ENCODE results near the gene MTPN. TPM values are rescaled to one million over a fixed set of nuclear protein-coding genes. Genes with fewer than 3 reads are reported as not detected.

Gene MTPN
- total and polyA plus RNA-seq, 8 donors = 33.2 to 99.3 (median 59.4) TPM

GRCh38 chr7:135877805-135878204 lies 99.4 kb downstream of the MTPN start:
- Histone ChIP-seq H3K9me3 (no peaks in the 10 kb centered on the region), H3K27me3 (no peaks in the 10 kb centered on the region), H3K4me3 (no peak overlapping the region), H3K4me1 (no peaks in the 10 kb centered on the region), H3K36me3 (no peaks in the 10 kb centered on the region), H3K27ac (no peak overlapping the region)
- intact Hi-C loops (cut with DNase I; ENCODE audit: low total_unique reads) = no loop called here
- 33 to 64% (median 47%) methylated on average over 5 of the region's 5 CpGs for WGBS, 5 donors
- TF ChIP-seq POLR2AphosphoS5 (IDR thresholded peaks at IDR 0.05) = no peak
- no peak for TF ChIP-seq EP300 (IDR thresholded peaks at IDR 0.05)
- TF ChIP-seq CTCF (IDR thresholded peaks at IDR 0.05) = no peak
- no peak for TF ChIP-seq POLR2A (IDR thresholded peaks at IDR 0.05)
- DNase-seq = peak in 1 of 2 donors; percentile 47

Small RNA genes within 50 kb of the gene (small RNA-seq; reads per million reads assigned to genes)
- 0 reads per million in 4 donors for gene RNU6-223P

Other genes starting within 250 kb of the MTPN start
- gene SLC13A4, start 249.2 kb downstream of the MTPN start, total RNA-seq = not detected
- gene SLC13A4, start 249.2 kb downstream of the MTPN start, polyA plus RNA-seq = 1 to 10 TPM in 2 of 3 donors, under 1 TPM in 1; 0.31 to 1.7 (median 1.6) TPM
- gene FAM180A, start 228.5 kb downstream of the MTPN start, total RNA-seq = 1 to 10 TPM in 1 of 5 donors, not detected in 4; 5.8 TPM
- 1 to 10 TPM in 1 of 3 donors, under 1 TPM in 2; 0.08 to 2.1 (median 0.75) TPM for gene FAM180A, start 228.5 kb downstream of the MTPN start, polyA plus RNA-seq